GM21381 (cell line): ENCODE results near the gene PITPNM1.
"Not testable (repeated sequence)": the region's sequence is repeated elsewhere in the genome, so short reads cannot be mapped to it uniquely, and the experiment has no call there.

ENCODE experiments used
- ATAC-seq: cut with Tn5 transposase; IDR thresholded peaks from one replicate; pipeline ENCODE4 v1.9.1; 2021; ENCODE audit warnings: mild to moderate bottlenecking, moderate library complexity; ENCODE audit not compliant: unreplicated experiment

The PITPNM1 gene

GRCh38 chr11:67491276-67492068 lies 13.7 kb downstream of the PITPNM1 start:
- ATAC-seq: no peak

GRCh38 chr11:67490727-67491065 lies 14.5 kb downstream of the PITPNM1 start:
- ATAC-seq: no peak

- ATAC-seq: no peak
Observed at GRCh38 chr11:67489885-67490726, 15.1 kb downstream of the PITPNM1 start.

- ATAC-seq: no peak
Observed at GRCh38 chr11:67489203-67489884, 15.8 kb downstream of the PITPNM1 start.

- peak; percentile 29 for ATAC-seq
Observed at GRCh38 chr11:67486481-67487195, 18.5 kb downstream of the PITPNM1 start.

GRCh38 chr11:67485873-67486361 lies 19.2 kb downstream of the PITPNM1 start:
- ATAC-seq: peak; percentile 24

GRCh38 chr11:67484847-67485311 lies 20.3 kb downstream of the PITPNM1 start:
- ATAC-seq: no peak

GRCh38 chr11:67483831-67484665 lies 21.1 kb downstream of the PITPNM1 start:
- ATAC-seq: no peak

GRCh38 chr11:67482827-67483798 lies 22.1 kb downstream of the PITPNM1 start, which contains the start of gene AIP:
AIP (plus strand) TSS chr11:67483026; CDS start chr11:67483159, 133 bp downstream.
- peak; percentile 58 for ATAC-seq

- no peak for ATAC-seq
Observed at GRCh38 chr11:67482275-67482826, 22.8 kb downstream of the PITPNM1 start.

- ATAC-seq: not testable (repeated sequence)
Observed at GRCh38 chr11:67477344-67478050, 27.7 kb downstream of the PITPNM1 start.

- not testable (repeated sequence) for ATAC-seq
Observed at GRCh38 chr11:67476692-67477091, 28.5 kb downstream of the PITPNM1 start.

GRCh38 chr11:67472882-67473281 lies 32.3 kb downstream of the PITPNM1 start:
- no peak for ATAC-seq

GRCh38 chr11:67470337-67471002 lies 34.7 kb downstream of the PITPNM1 start:
- no peak for ATAC-seq

- no peak for ATAC-seq
Observed at GRCh38 chr11:67469508-67469811, 35.7 kb downstream of the PITPNM1 start.

- ATAC-seq: peak; percentile 48
Observed at GRCh38 chr11:67468759-67469507, 36.2 kb downstream of the PITPNM1 start, which contains the start of gene TMEM134. TMEM134 (minus strand) TSS chr11:67469251; CDS start chr11:67469192, 59 bp downstream.
